Stimulated activated naive CD4-positive, alpha-beta T cell treated with Interleukin-2 at 50 U/mL for 16 hours (primary cell): ENCODE data around the gene B4GALT6.

Experiments used
- DNase-seq: peaks from one replicate; lab custom pipeline; 2025; lab: John Stamatoyannopoulos, UW

The B4GALT6 gene

GRCh38 chr18:31592506-31593157, 91.7 kb downstream of the B4GALT6 start:
- DNase-seq: no peak

- no peak for DNase-seq
Measured at GRCh38 chr18:31591628-31592027, 92.8 kb downstream of the B4GALT6 start, which contains the start of gene TTR. TSS of gene TTR (plus strand) at chr18:31591877. CDS start at chr18:31591903, 26 bp downstream.

- no peak for DNase-seq
Measured at GRCh38 chr18:31591113-31591512, 93.3 kb downstream of the B4GALT6 start.

GRCh38 chr18:31590570-31590969, 93.8 kb downstream of the B4GALT6 start:
- no peak for DNase-seq

GRCh38 chr18:31587529-31587928, 96.9 kb downstream of the B4GALT6 start:
- no peak for DNase-seq

GRCh38 chr18:31586616-31587015, 97.8 kb downstream of the B4GALT6 start:
- no peak for DNase-seq

- no peak for DNase-seq
Measured at GRCh38 chr18:31585991-31586390, 98.4 kb downstream of the B4GALT6 start.

GRCh38 chr18:31583185-31583854, 101.1 kb downstream of the B4GALT6 start:
- DNase-seq: no peak

- no peak for DNase-seq
Measured at GRCh38 chr18:31581498-31582197, 102.7 kb downstream of the B4GALT6 start.

- no peak for DNase-seq
Measured at GRCh38 chr18:31579375-31579774, 105.0 kb downstream of the B4GALT6 start.

- DNase-seq: no peak
Measured at GRCh38 chr18:31578126-31578525, 106.3 kb downstream of the B4GALT6 start.

GRCh38 chr18:31577195-31577594, 107.2 kb downstream of the B4GALT6 start:
- no peak for DNase-seq

- DNase-seq: no peak
Measured at GRCh38 chr18:31576670-31577069, 107.7 kb downstream of the B4GALT6 start.

GRCh38 chr18:31575515-31576257, 108.7 kb downstream of the B4GALT6 start:
- DNase-seq: no peak

GRCh38 chr18:31574359-31574758, 110.0 kb downstream of the B4GALT6 start:
- no peak for DNase-seq
